Body of pancreas (tissue), 4 donors: ENCODE data around the gene ZKSCAN7.
A peak's percentile ranks its signal among the peaks of the same experiment; 100 is the strongest.

Source experiments
- POLR2A ChIP-seq, 3 donors: fragments of 450-650 bp; IDR thresholded peaks; one replicate each; pipeline ENCODE4 v1.6.1; 2016; ENCODE audit warnings: antibody characterized with exemption in 3 of 3, mild to moderate bottlenecking in 2 of 3
- TF ChIP-seq, protein P1 (sequence below), 7 experiments: fragments of 450-650 bp in 4 of 7; fragments of 200-600 bp in 3 of 7; sonication (generic) in 3 of 7; IDR thresholded peaks; one replicate each; pipeline ENCODE4 v1.5.1; 2016 to 2019; ENCODE audit warnings: antibody characterized with exemption in 7 of 7

DNA sequence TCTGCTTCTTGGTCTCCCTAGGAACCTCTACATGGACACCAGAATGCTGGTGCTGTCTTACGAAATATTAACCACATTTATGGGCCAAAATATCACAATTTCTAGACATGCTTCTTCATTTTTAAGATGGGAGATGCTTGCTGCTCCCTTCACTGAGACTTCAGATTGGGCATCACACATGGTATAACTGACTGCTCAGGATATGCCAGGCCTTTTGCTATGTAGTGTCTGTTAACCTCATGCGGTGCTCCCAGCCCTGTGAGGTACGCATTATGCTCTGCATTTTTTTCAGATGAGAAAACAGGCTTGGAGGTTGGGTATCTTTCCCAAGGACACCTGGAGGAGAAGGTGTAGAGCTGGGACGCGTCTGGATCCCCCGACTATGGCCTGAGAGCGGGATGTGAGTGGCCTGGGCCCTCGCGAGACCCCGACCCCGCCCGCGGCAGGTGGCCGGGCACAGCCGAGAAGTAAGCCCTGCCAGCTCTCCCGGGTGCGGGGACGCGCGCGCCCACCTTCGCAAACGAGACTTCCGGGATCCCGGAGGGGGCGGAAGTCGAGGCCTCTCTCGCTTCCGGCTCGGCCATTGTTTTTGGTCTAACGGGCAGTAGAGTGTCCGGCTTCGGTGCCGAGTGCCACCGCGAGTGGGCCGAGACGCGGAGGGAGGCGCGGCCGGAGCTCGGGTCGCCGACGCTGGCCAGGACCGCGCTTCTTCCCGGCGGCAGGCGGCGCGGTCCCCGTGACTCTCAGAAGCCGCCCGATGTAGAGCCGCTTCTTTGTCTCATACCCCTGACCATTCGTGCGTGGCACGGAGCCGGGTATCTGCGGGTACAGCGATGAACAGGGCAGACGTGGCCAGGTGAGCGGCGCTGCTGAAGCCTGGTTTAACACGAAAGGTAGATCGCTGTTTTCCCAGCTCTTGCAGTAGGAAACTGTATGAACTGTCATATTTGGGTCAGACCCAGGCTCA is at the start of gene ZKSCAN7:
- TF ChIP-seq, protein P1, sequence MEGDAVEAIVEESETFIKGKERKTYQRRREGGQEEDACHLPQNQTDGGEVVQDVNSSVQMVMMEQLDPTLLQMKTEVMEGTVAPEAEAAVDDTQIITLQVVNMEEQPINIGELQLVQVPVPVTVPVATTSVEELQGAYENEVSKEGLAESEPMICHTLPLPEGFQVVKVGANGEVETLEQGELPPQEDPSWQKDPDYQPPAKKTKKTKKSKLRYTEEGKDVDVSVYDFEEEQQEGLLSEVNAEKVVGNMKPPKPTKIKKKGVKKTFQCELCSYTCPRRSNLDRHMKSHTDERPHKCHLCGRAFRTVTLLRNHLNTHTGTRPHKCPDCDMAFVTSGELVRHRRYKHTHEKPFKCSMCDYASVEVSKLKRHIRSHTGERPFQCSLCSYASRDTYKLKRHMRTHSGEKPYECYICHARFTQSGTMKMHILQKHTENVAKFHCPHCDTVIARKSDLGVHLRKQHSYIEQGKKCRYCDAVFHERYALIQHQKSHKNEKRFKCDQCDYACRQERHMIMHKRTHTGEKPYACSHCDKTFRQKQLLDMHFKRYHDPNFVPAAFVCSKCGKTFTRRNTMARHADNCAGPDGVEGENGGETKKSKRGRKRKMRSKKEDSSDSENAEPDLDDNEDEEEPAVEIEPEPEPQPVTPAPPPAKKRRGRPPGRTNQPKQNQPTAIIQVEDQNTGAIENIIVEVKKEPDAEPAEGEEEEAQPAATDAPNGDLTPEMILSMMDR (IDR thresholded peaks at IDR 0.05), result peak in 2 of 7 experiments; percentile 7 to 28
- peak in 2 of 3 donors; percentile 34 to 36 for TF ChIP-seq POLR2A (IDR thresholded peaks at IDR 0.05)
